ENCODE data around the gene GAB3.
"Not testable (repeated sequence)": the region's sequence is repeated elsewhere in the genome, so short reads cannot be mapped to it uniquely, and the experiment has no call there.

The GAB3 gene

DNA sequence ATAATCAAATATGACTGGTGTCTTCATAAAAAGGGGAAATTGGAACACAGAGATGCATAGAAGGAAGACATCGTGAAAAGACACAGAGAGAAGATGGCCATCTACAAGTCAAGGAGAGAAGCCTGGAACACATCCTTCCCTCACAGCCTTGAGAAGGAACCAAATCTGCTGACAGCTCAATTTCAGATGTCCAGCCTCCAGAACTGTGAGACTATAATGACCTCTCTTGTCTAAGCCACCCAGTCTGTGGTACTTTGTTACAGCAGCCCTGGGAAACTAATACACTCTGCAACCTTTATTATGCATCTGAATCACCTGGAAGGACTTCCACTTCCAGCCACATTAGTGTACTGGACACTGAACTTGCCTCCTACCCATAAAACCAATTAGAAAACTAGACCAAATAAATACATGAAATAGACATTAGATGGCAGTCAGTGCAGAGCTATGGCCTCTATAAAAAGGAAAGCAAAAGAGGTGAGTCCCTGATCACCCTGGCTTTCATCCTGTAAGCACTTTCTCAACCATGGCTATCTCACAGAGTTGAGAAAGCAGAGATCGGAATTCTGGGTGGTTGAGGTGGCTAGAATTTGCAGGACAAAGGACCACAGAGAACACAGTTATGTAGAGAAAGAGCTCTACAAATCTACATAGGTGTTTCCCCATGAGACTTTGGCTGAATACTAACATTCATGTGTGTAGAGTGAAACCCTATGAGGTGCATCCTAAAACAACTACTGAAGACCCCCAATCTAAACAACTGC, 25.7 kb downstream of the GAB3 start:
- DNase-seq (ENCODE audit: low spot score) (no peak), FAIRE-seq (no peak)

DNA sequence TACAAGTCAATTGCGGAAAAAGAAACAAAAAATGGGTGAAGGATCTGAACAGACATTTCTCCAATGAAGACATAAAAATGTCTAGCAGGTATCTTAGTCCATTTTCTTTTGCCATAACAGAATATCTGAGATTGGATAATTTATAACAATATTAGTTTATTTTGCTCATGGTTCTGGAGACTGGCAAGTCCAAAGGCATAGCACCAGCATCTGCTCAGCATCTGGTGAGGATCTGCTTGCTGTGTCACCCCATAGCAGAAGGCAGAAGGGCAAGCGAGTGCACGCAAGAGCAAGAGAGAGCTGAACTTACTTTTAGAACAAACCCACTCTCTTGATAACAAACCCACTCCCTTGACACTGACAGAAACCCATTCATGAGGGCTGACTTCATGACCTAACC, 29.7 kb downstream of the GAB3 start:
- DNase-seq (ENCODE audit: low spot score) (no peak), FAIRE-seq (no peak)

- no peak for FAIRE-seq
- no peak for DNase-seq (ENCODE audit: low spot score)
Observed at GRCh38 chrX:154720067-154720466, 30.8 kb downstream of the GAB3 start.

GRCh38 chrX:154719132-154719675, 31.7 kb downstream of the GAB3 start:
- DNase-seq (ENCODE audit: low spot score): peak; percentile 65
- peak; percentile 52 for FAIRE-seq

DNA sequence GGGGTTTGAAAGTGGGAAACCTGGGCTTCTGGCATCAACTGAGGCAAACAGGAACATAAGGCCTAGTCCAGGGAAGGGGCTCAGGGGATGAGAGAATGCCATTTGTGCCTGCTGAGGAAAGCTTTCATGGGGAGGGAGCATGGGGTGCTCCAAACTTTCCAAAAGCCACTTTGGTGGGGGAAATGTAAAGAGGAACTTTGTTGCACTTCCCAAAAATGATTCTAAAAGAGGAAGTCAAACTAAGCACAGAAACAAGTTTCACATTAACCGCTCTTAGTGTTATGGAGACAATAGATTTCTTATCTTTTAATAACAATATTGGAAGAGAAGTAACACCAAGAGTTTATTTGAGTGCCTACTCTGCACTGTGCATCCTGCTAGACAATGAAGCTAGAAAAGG, 32.3 kb downstream of the GAB3 start:
- no peak for DNase-seq (ENCODE audit: low spot score)
- FAIRE-seq: no peak

DNA sequence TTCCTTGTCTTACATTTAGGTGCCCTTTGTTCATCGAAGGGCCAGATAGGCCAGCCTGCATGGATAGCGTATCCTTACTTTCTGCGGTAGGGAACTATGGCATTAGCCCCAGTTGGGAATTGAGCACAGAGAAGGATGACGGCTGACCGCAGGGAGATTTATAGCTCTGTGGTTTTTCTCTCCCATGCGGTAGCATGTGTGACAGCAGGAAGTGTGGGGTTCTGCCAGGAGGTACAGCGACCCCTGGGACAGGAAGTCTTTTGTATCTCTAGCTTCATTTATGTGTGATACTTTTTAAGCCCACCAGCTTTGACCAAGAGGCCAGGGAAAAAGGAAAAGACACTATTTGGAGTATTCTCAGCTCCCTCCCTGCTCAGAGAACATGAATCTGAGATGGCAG, 33.1 kb downstream of the GAB3 start:
- peak; percentile 82 for FAIRE-seq
- peak; percentile 79 for DNase-seq (ENCODE audit: low spot score)

- no peak for FAIRE-seq
- no peak for DNase-seq (ENCODE audit: low spot score)
Observed at GRCh38 chrX:154715825-154716224, 35.1 kb downstream of the GAB3 start.

DNA sequence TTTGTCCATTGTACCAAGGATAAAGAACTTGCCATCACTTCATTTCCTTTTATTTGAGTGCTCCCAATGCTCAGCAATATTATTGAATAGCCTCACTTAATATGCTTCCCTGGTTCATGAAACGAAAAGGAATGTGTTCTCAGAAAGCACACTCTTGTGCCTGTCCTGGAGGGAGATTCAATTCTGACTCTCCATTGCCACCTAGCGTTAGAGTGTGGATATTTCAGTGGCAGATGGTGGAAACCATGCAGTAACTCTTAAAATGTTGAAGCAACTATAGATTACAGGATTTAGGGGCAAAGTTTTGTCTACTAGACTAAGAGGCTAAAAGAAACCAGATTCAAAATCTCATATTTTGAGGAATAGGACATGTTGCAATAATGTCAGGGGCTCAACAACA, 36.0 kb downstream of the GAB3 start:
- DNase-seq (ENCODE audit: low spot score): peak; percentile 29
- peak; percentile 58 for FAIRE-seq

DNA sequence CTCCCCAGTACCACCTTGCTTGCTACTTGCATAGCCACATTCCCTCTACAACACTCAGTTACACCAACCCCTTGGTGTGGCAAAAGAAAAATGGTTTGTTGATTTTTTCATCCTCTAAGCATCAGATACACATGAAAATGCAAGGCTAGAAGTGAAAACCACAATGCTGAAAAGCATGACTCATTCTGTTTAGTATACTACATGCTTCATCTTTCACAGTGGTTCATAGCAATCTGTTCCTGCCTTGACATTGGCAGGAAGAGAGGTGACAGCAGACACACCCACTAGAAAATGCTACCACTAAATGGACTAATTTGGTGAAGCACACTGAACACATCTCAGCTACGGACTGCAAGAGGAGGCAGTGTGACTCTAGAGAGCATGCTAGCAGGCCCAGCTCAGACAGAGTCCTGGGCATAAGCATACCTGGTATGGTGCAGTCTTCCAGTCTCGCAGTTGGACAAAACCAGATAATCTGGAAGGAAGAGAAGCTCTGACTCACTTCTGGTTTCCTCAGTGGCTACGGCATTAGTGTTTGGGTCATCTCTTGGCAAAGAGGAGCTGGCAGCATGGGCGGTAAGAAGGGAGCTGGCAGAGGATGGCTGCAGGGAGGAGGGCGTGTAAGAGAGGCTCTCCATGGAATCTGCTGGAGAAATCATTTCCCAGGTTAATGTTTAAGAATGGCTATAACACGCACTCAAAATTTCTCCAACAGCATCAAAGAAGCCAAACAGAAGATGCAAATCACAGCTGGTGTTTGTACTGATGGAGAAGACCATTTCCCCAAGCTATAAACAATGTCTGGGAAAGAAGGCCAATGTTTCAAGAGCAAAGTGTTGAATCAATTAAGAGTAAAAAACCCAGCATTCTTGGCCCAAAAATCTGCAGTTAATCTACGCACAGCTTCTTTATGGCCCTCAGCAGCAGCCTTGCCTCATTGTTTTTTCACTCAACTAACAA, 37.8 kb downstream of the GAB3 start:
- peak; percentile 27 for DNase-seq (ENCODE audit: low spot score)

DNA sequence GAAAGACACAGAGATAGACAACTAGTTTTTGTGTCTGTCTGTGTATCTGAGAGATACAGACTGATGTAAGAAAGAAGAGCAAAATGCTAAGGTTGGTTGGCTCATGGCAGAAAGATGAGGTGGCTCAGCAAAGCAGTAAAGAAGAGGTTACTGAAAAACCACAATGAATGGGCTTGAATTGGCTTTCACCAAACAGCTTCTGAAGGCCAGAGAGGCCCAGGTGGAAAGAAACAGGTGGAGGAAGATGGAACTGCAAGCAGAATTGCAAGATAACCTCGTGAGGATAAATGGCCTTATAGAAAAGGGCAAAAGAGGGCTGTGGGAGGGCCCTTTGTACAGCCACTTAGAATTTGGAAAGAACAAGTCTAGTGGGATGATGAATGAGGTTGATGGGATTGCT, 39.6 kb downstream of the GAB3 start:
- FAIRE-seq: no peak

More for the DNA sequence above, 37.8 kb downstream of the GAB3 start:
- FAIRE-seq: peak; percentile 49

DNA sequence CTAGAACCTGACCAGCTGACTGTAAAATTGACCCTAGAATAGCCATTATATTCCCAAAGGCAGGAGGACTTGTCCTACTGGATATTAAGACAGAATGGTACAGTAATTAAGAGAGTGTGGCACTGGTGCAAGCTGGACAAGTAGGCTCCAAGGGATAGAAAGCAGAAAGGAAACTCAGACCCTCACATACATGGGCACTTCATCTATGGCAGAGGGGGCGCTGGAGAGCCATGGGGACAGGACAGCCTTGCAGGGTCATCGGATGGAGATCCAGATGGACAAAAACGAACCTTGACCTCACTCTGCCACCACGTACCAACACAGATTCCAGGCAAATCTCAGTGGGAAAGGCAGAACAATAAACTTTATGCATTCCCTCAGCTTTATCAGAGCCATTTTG, 40.6 kb downstream of the GAB3 start:
- FAIRE-seq: no peak
- DNase-seq (ENCODE audit: low spot score): no peak

More for the DNA sequence above, 39.6 kb downstream of the GAB3 start:
- no peak for DNase-seq (ENCODE audit: low spot score)

- no peak for FAIRE-seq
Observed at GRCh38 chrX:154698630-154699248, 52.1 kb downstream of the GAB3 start.

GRCh38 chrX:154696676-154697045, 54.2 kb downstream of the GAB3 start:
- DNase-seq (ENCODE audit: low spot score): no peak
- FAIRE-seq: no peak

More at GRCh38 chrX:154698630-154699248, 52.1 kb downstream of the GAB3 start:
- no peak for DNase-seq (ENCODE audit: low spot score)

GRCh38 chrX:154695911-154696675, 54.8 kb downstream of the GAB3 start:
- DNase-seq (ENCODE audit: low spot score) (peak; percentile 7), FAIRE-seq (no peak)

DNA sequence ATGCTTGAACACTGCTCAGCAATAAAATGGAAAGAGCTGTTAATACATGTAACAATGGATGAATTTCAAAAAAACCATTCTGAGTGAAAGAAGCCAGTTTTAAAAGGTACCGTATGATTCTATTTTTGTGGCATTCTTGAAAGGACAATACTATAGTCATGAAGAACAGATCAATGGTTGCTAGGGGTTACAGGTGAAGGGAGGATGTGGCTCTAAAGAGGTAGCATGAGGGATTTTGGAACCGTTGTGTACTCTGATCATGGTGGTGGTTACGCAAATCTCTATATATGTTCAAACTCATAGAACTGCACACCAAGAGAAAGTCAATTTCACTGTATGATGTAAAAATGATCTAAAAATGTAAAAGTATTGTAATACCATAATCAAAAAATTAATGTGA, 57.5 kb downstream of the GAB3 start:
- DNase-seq (ENCODE audit: low spot score) (no peak), FAIRE-seq (no peak)

DNA sequence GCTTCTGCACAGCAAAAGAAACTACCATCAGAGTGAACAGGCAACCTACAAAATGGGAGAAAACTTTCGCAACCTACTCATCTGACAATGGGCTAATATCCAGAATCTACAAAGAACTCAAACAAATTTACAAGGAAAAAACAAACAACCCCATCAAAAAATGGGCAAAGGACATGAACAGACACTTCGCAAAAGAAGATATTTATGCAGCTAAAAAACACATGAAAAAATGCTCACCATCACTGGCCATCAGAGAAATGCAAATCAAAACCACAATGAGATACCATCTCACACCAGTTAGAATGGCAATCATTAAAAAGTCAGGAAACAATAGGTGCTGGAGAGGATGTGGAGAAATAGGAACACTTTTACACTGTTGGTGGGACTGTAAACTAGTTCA, 60.4 kb downstream of the GAB3 start:
- FAIRE-seq; DNase-seq (ENCODE audit: low spot score): not testable (repeated sequence)

DNA sequence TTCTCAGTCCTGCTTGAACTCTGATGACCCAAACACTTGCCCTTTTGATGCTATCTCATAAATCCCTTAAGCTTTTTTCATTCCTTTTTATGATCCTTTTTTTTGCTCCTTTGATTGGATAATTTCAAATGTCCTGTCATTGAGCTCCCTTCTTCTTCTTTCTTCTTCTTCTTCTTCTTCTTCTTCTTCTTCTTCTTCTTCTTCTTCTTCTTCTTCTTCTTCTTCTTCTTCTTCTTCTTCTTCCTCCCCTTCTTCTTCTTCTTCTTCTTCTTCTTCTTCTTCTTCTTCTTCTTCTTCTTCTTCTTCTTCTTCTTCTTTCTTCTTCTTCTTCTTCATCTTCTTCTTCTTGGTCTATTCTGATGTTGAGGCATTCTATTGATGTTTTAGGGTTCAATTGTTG, 78.8 kb downstream of the GAB3 start:
- FAIRE-seq; DNase-seq (ENCODE audit: low spot score): not testable (repeated sequence)

DNA sequence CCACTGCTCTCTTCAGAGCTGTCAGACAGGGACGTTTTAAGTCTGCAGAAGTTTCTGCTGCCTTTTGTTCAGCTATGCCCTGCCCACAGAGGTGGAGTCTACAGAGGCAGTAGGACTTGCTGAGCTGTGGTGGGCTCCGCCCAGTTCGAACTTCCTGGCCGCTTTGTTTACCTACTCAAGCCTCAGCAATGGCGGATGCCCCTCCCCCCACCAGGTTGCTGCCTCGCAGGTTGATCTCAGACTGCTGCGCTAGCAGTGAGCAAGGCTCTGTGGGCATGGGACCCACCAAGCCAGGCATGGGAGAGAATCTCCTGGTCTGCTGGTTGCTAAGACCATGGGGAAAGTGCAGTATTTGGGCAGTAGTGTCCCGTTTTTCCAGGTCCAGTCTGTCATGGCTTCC, 80.0 kb downstream of the GAB3 start:
- FAIRE-seq; DNase-seq (ENCODE audit: low spot score): not testable (repeated sequence)

GRCh38 chrX:154661899-154662298, 89.0 kb downstream of the GAB3 start:
- no peak for DNase-seq (ENCODE audit: low spot score)
- FAIRE-seq: no peak

GRCh38 chrX:154661170-154661569, 89.7 kb downstream of the GAB3 start:
- no peak for DNase-seq (ENCODE audit: low spot score)
- FAIRE-seq: no peak

- DNase-seq (ENCODE audit: low spot score): no peak
- FAIRE-seq: no peak
Observed at GRCh38 chrX:154660541-154660940, 90.3 kb downstream of the GAB3 start.

Measured in RCC 7860 (cell line).